ENCODE results near the gene XPC. TPM values are rescaled to one million over a fixed set of nuclear protein-coding genes. Genes with fewer than 3 reads are reported as not detected.

XPC gene
- total and polyA plus RNA-seq, 2 donors (not counting 3 experiments of a cell fraction or from before 2014, with no cell fraction given) = 11.9 to 36.8 TPM

- H3K9me1 ChIP-seq (replicated peaks; ENCODE audit: control insufficient read depth, extremely low read depth, insufficient read depth, low read length) = no peaks in the 10 kb centered on the region
- TF ChIP-seq FOS (IDR thresholded peaks at IDR 0.05; ENCODE audit: borderline replicate concordance, insufficient read depth, low read length) = no peak
- no peak for TF ChIP-seq MYC (IDR thresholded peaks at IDR 0.05; ENCODE audit: low read depth, low read length)
- TF ChIP-seq CTCF (IDR thresholded peaks at IDR 0.05; ENCODE audit: extremely low read depth in 1 of 2, insufficient read depth in 1 of 2, low read depth in 1 of 2, low read length in 2 of 2) = no peak
- TF ChIP-seq JUN (IDR thresholded peaks at IDR 0.05; ENCODE audit: borderline replicate concordance, insufficient read depth, insufficient read length, low read depth) = no peak
- no peak for TF ChIP-seq EZH2 (IDR thresholded peaks at IDR 0.05; ENCODE audit: borderline replicate concordance, low read depth, low read length, severe bottlenecking)
- no peak for TF ChIP-seq MAX (IDR thresholded peaks at IDR 0.05; ENCODE audit: insufficient read depth, insufficient read length)
- no peak for TF ChIP-seq GATA2 (IDR thresholded peaks at IDR 0.05; ENCODE audit: insufficient read depth, insufficient read length, low read depth, low read length)
- no peak for TF ChIP-seq POLR2AphosphoS5 (IDR thresholded peaks at IDR 0.05; ENCODE audit: insufficient read depth, low read depth, low read length)
- no peak for TF ChIP-seq POLR2A (IDR thresholded peaks at IDR 0.05; ENCODE audit: low read depth, low read length)
- peaks cover 1 to 9% of the 10 kb centered on the region in 2 experiments for H3K36me3 ChIP-seq (ENCODE audit: control insufficient read depth in 2 of 2, extremely low read depth in 1 of 2, insufficient read depth in 2 of 2, low read length in 2 of 2)
- H2AFZ ChIP-seq (ENCODE audit: low read depth, low read length) = no peak overlapping the region
- no peaks in the 10 kb centered on the region for H4K20me1 ChIP-seq (replicated peaks; ENCODE audit: control insufficient read depth, extremely low read depth, insufficient read depth, low read length)
- intact Hi-C loops (cut with micrococcal nuclease) = no loop called here
- peak overlapping the region; percentile 85 for H3K9ac ChIP-seq (replicated peaks; ENCODE audit: extremely low read depth, insufficient read depth, low read length)
- H3K9me3 ChIP-seq (replicated peaks; ENCODE audit: control insufficient read depth, insufficient read depth, low read length) = no peaks in the 10 kb centered on the region
- CTCF ChIA-PET = interaction anchor here (1.0 to 2.5 kb wide), 12 partner anchors 9 to 478 kb away, joined by 3 to 30 read pairs (median 4); partner anchors contain the start of genes LSM3 and XPC
- no peaks in the 10 kb centered on the region for H3K27me3 ChIP-seq (ENCODE audit: control insufficient read depth in 2 of 2, insufficient read depth in 2 of 2, low read length in 2 of 2)
- no peak for DNase-seq (ENCODE audit: low read depth, low spot score)
- peak overlapping the region in 2 of 3 experiments; percentile 66 to 90 for H3K4me3 ChIP-seq (replicated peaks in 1 of 3; ENCODE audit: insufficient read depth in 1 of 3, low read depth in 1 of 3, low read length in 3 of 3)
- H3K4me1 ChIP-seq (ENCODE audit: control insufficient read depth, extremely low read depth, insufficient read depth, low read length) = peaks cover 22% of the 10 kb centered on the region
- H3K4me2 ChIP-seq (ENCODE audit: insufficient read depth, low read length) = peak overlapping the region; percentile 39
- POLR2A ChIA-PET = interaction anchor here (1.5 to 2.6 kb wide), 5 partner anchors 8 to 52 kb away, joined by 3 to 37 read pairs (median 11); partner anchors contain the start of genes LSM3 and XPC
- peak; percentile 47 for FAIRE-seq
- peaks cover 49% of the 10 kb centered on the region for H3K79me2 ChIP-seq (ENCODE audit: control insufficient read depth, insufficient read depth, low read length)
- dilution Hi-C loops (cut with MboI; ENCODE audit: extremely low pct_ligation_motif_present, low sequenced_read_pairs) = no loop called here
- peak overlapping the region; percentile 4 for H3K27ac ChIP-seq (ENCODE audit: insufficient read depth, low read depth, low read length)
- BruUV-seq (replicated peaks) = no TSS peak
Observed at GRCh38 chr3:14126017-14126886, 52.1 kb downstream of the XPC start.

Measured in endothelial cell of umbilical vein (primary cell).